ENCODE data around the gene PRSS53.

DNA sequence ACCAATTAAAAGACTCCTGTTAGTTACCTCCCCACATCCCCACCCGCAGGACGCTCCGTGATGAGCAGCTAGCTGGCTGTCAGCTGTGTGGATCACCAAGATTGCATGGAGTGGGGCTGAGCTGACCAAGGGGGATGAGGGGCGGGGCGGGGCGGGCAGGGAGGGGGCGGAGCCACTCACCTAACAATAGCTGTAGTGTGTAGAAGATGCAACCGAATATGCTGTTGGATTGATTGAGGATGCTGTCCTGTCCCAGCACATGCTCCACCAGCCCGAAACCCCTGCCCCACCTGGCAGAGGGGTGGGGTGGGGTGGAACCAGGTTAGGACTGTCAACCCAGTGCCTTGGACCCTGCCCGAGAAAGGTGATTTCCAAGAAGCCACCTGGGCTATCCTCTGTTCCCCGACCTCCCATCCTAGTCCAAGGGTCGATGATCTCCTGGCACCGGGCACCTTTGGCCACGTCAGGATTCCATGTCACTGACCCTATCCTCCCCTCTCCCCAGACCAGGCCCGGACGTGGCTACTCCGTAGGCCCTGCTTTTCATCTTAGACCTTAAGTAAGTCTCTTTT is 4.5 kb upstream of the PRSS53 start:
- TF ChIP-seq, protein P1, sequence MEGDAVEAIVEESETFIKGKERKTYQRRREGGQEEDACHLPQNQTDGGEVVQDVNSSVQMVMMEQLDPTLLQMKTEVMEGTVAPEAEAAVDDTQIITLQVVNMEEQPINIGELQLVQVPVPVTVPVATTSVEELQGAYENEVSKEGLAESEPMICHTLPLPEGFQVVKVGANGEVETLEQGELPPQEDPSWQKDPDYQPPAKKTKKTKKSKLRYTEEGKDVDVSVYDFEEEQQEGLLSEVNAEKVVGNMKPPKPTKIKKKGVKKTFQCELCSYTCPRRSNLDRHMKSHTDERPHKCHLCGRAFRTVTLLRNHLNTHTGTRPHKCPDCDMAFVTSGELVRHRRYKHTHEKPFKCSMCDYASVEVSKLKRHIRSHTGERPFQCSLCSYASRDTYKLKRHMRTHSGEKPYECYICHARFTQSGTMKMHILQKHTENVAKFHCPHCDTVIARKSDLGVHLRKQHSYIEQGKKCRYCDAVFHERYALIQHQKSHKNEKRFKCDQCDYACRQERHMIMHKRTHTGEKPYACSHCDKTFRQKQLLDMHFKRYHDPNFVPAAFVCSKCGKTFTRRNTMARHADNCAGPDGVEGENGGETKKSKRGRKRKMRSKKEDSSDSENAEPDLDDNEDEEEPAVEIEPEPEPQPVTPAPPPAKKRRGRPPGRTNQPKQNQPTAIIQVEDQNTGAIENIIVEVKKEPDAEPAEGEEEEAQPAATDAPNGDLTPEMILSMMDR (IDR thresholded peaks at IDR 0.05), result no peak
- no peak for TF ChIP-seq POLR2AphosphoS5 (IDR thresholded peaks at IDR 0.05)
